ENCODE results near the gene TSSC4.
A peak's percentile ranks its signal among the peaks of the same experiment; 100 is the strongest.

The TSSC4 gene

DNA sequence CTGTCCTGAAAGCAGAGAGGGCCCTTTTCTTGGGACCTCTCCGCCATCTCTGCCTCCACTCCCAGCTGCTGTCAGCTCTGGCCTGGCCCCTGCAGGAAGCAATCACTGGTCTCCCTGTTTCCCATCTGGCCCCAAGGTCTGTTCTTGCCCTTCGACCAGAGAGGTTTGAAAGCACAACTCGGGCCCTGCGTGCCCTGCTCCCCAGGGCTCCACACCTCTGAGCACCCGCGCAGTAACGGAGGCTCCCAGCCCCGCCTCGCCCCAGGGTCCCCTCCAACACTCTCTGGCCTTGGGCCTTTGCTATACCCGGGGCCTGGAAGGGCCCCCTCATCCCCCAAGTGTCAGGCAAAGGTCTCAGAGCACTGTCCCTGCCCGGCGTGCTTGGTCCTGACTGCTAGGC, 31.2 kb upstream of the TSSC4 start:
- no peak for DNase-seq (ENCODE audit: low read depth in 2 of 2)

DNA sequence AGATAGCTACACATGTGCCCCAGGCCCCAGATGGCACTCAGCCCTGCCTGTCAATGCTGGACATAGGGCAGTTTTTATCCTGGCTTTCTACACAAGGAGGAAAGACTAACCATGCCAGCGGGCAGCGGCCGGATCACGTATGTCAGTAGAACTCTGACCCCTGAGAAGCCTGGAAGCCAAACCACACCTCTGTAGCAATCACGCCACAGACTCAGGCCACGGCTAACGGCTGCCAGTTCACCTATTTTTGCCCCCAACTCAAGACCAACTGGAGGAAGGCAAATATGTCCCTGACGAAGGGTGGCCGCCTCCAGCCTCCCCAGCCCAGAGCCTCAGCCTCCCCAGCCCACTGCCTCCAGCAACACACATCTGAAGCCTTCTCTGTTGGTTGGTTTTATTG, 30.7 kb upstream of the TSSC4 start:
- DNase-seq (ENCODE audit: low read depth in 2 of 2) = no peak

DNA sequence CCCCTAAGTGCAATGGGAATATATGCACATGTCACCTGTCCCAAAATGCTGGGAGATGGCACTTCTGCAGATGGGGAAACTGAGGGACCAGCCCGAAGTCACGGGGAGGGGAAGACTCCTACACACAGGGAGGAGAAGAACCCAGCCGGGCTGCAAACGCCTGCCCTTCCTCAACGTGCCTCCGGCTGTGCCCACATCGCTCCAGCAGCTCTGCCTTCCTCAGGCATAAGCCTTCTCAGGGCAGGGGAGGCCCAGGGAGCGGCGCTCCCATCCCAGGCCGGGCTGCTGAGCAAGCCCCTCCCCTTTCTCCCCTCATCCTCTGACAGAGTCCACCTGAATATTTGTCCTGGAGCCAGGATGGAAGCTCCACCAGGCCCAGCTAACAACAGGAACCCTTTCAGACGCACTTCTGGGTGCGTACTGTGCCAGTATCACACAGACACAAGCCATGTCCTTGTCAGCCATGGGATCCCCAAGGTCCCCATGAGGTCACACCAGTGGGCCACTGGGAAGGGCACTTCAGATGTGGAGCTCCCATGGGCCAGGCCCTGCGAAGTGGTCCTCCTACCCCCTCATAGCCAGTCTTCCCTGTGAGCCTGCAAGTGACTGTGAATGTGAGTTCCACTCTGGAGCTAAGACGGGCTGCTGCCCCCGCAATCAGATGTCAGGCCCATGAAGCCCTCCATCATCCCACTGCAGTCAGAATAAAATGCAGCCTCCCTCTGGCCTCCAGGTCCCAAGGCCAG, 25.9 kb upstream of the TSSC4 start:
- DNase-seq (ENCODE audit: low read depth in 2 of 2) = no peak

DNA sequence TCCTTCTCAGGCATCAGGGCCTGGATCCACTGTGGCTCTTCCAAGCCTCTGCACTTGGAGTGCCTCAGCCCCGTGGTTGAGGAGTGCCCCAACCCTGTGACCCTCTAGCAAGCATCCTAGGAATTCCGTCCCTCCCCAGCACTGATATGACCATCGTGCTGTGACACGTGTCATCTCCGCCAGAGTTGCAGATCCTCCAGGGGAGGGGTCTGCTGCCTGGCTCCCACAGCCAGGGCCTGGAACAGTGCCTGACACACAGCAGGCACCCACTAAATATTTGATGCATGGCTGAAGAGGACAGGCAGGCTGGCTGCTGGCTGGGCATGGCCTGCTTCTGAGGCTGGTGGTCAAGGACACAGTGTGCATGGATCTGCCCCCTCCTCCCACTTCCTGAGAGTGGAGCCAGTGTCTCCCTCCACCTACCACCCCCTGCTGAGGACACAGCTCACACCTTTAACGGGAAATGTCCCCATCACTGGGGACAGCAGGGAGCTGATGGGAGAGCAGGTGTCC, 25.2 kb upstream of the TSSC4 start:
- no peak for DNase-seq (ENCODE audit: low read depth in 2 of 2)

- DNase-seq (ENCODE audit: low read depth in 2 of 2) = no peak
Observed at GRCh38 chr11:2375964-2376551, 24.5 kb upstream of the TSSC4 start.

- DNase-seq (ENCODE audit: low read depth in 2 of 2) = peak in 1 of 2 donors; percentile 33
Observed at GRCh38 chr11:2376751-2377451, 23.6 kb upstream of the TSSC4 start, which contains the start of gene CD81. CD81 (plus strand) TSS chr11:2377310; CDS start chr11:2377550, 240 bp downstream.

DNA sequence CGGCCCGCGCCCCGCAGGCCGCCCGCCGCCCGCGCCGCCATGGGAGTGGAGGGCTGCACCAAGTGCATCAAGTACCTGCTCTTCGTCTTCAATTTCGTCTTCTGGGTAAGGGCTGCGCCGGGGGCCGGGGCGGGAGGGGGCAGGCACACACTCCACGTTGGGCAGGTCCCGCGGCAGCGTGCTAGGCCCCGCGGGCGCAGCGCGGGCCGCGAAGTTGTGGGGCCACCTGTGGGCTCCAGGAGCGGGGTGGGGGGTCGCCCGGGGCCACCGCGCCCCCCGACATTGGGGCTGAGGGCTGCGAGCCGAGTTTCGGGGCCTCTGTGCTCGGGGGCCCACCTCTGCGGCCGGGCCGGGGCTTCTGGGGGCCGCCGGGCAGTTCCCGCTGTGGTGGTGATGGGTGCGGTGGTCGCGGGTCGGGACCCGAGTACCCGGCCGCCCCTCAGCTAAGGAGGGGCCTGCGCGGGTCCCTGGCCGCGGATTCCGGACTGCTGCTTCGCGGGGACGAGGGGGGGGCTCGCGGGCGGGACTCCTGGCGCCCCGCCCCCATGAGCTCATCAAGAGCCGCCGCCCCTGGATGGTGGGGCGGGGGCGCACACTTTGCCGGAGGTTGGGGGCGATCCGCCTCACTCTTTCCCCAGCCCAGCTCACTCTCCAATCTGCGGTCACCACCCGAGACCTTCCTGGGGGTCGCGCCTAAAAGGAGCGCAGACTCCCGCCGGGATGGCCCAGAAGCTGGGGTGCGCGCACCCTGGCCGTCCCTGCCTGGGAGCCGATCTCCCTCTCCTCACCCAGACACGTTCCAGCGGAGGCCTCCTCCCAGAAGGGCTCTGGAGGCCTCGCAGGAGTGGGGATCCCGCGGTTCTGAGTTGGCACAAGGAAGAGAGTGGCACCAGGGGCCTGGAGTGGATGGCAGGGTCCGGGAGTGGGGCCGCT, 22.8 kb upstream of the TSSC4 start:
- no peak for DNase-seq (ENCODE audit: low read depth in 2 of 2)

DNA sequence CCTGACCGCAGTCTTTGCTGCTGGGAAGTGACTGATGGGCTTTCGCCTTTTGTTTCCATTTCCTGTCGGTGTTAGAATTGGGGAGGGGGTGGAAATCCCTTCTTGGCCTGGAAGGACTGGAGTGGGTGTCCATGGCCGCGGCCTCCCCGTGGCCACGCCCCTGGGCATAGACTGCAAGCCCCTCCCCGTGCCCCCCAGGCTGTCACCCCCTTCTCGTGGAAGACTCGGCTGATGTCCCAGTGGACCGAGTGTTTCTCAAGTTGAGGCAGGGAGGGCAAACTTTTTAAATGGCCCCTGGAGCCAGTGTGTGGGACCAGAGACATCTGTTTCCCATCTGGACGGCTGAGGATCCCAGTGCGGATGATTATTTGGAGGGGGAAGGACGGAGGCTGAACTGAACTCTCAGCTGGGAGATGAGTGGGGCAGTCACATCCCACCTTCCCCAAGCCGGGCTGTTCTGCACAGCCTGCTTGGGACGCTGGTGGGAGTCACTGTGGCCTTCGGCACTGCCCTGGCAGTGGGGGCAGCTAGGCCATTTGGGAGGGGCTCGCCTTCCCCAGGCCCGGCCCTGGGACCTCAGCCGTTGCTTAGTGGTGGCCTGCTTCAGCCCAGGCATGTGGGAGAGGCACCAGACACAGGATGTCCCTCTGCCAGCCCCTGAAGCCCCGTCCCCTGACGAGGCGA, 21.9 kb upstream of the TSSC4 start:
- no peak for DNase-seq (ENCODE audit: low read depth in 2 of 2)

GRCh38 chr11:2379466-2380174, 20.9 kb upstream of the TSSC4 start:
- no peak for DNase-seq (ENCODE audit: low read depth in 2 of 2)

DNA sequence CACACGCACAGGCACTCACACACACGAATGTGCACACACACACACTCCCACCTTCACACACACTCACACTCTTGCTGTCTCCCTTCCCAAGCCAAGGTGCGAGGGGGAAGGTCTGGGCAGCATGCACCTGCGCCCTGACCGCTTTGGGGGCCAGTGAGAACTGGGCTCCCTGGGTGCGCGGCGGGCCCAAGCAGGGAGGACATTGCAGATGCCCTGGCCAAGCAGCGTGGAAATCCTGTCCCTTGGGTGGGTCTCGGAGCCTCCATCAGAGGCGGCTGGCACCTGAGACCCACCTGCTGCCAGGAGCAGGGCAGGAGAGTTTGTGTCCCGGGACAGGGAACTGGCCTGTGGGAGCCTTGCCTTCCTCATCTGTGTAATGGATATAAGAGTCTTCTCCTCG, 20.2 kb upstream of the TSSC4 start:
- no peak for DNase-seq (ENCODE audit: low read depth in 2 of 2)

DNA sequence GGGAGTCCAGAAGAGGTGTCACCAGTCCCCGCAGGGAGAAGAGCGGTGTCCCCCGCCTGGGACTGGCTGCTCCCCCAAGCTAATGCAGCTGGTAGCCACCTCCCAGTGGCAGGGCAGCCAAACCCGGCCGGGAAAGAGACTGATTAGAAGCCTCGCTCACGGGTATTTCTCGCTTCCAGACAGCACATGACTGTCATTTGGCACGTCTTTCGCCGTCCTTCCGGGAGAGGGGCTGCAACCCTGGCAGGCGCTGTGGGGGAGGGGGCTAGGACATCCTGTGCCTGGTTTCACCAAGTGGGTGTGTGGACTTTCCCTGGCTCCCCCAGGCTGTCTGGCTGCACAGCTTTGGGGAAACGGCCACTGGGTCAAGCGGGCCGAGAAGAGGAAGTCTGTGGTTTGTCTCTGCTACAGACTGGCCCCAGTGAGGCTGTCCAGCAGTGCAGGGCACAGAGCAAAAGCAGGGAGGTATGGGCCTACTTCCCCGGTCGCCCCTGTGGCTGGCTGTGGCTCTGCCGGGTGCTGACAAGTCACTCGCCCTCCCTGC, 19.7 kb upstream of the TSSC4 start:
- DNase-seq (ENCODE audit: low read depth in 2 of 2) = no peak

- DNase-seq (ENCODE audit: low read depth in 2 of 2) = no peak
Observed at GRCh38 chr11:2381494-2382128, 18.9 kb upstream of the TSSC4 start.

- no peak for DNase-seq (ENCODE audit: low read depth in 2 of 2)
Observed at GRCh38 chr11:2382129-2382517, 18.4 kb upstream of the TSSC4 start.

DNA sequence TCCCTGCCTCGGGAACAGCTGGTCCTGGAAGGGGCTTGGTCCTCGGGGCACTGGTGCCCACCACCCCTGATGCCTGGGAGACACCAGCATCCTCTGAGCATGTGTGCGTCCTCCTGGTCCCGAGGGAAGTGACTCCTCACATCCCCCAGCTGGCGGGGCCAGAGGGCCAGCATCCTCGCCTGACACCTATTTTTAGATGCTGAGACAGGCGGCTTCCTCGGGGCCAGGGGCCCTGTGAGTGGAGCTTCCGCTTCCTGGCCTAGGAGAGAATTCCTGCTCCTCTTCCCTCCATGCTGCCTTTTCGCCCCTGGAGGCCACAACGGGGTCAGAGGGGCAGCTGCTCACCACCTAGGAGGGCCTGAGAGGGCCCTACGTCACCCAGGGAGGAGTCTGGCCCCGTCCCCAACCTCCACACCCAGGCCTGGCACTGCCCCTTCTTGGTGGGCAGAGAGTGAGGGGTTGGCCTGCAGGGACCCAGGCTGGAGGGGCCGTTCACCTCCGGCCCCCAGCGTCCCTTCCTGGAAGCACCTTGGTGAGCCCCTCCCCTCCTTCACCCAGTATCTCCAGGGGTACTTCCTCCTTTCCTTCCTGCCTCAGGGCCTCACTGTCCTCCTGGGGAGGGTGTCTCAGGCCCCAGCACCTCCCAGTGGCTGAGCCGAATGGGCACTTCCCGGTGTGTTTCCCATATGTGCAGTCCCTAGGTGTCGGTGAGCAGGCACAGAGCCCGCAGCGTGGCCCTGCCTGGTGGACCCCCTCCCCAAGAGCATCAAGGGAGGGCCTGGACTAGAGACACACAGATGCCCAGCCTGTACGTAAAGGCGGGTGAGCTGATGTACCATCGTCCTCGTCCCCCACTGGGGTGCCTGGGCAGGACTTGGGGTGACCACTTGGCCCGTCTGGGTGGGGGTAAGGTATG, 17.4 kb upstream of the TSSC4 start:
- no peak for DNase-seq (ENCODE audit: low read depth in 2 of 2)

- no peak for DNase-seq (ENCODE audit: low read depth in 2 of 2)
Observed at GRCh38 chr11:2383852-2384804, 16.4 kb upstream of the TSSC4 start.

DNA sequence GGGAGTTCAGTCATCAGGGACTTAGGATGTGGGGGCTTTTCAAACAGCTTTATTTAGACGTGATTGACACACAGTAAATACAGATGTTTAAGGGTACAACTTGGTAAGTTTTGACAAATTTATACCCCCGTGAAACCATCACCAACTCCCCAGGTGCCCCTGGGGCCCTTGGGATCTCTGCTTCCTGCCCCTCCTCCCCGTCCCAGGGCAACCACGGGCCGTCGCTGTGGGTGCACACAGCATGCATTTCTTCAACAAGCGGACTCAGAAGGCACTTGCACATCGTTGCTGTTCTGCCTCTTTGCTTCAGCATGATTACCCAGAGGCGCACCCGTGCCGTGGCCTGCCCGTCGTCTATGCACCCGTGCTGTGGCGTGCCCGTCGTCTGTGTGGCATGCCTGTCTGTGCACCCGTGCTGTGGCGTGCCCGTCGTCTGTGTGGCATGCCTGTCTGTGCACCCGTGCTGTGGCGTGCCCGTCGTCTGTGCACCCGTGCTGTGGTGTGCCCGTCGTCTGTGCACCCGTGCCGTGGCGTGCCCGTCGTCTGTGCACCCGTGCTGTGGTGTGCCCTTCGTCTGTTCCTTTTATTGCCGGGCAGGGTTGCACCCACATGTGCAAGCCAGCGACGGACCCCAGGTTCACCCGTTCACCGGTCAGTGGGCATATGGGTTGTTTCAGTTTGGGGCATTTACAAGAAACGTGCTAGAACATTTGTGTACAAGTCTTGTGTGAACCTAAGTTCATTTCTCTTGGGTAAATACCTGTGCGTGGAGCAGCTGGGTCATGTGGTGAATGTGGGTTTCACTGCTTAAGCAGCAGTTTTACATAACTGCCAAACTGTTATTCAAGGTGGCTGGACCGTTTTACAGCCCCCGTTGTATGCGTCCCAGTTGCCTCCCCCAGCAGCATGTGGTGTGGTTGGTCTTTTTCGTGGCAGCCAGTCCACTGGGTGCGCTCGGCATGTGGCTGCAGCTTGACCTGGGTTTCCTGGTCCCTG, 15.1 kb upstream of the TSSC4 start:
- no peak for DNase-seq (ENCODE audit: low read depth in 2 of 2)

Data from activated CD8-positive, alpha-beta memory T cell treated with anti-CD3 and anti-CD28 coated beads for 4 hours (primary cell).